IgD-negative memory B cell (primary cell): ENCODE results near the gene DENND1A. TPM values are rescaled to one million over a fixed set of nuclear protein-coding genes. Genes with fewer than 3 reads are reported as not detected.
"Not testable (repeated sequence)": the region's sequence is repeated elsewhere in the genome, so short reads cannot be mapped to it uniquely, and the experiment has no call there.

Experiments
- H3K27ac Mint-ChIP-seq, 3 donors: one replicate each; pipeline ENCODE4 v1.8.0; 2020 to 2022; ENCODE audit warnings: mild to moderate bottlenecking in 3 of 3, mixed read lengths in 3 of 3, moderate library complexity in 1 of 3
- H3K27me3 Mint-ChIP-seq: one replicate; pipeline ENCODE4 v1.8.0; 2021; ENCODE audit warnings: mixed read lengths
- H3K36me3 Mint-ChIP-seq: one replicate; pipeline ENCODE4 v1.8.0; 2020; ENCODE audit warnings: mild to moderate bottlenecking, mixed read lengths
- H3K4me1 Mint-ChIP-seq, 3 donors: one replicate each; pipeline ENCODE4 v1.8.0; 2020 to 2022; ENCODE audit warnings: mixed read lengths in 3 of 3, mild to moderate bottlenecking in 1 of 3
- H3K4me3 Mint-ChIP-seq, 4 donors: one replicate each; pipeline ENCODE4 v1.8.0; 2020 to 2022; ENCODE audit warnings: mild to moderate bottlenecking in 4 of 4, mixed read lengths in 4 of 4, moderate library complexity in 3 of 4
- H3K9me3 Mint-ChIP-seq, 3 donors: one replicate each; pipeline ENCODE4 v1.8.0; 2020 to 2021; ENCODE audit warnings: mixed read lengths in 3 of 3, mild to moderate bottlenecking in 1 of 3
- polyA plus RNA-seq: library from polyadenylated mRNA; unstranded; fragments of 300-500 nt; fragmentation: Illumina TruSeq; gene quantifications from one replicate; pipeline ENCODE4 v1.2.3, GENCODE V29; 2021

The DENND1A gene, protein sequence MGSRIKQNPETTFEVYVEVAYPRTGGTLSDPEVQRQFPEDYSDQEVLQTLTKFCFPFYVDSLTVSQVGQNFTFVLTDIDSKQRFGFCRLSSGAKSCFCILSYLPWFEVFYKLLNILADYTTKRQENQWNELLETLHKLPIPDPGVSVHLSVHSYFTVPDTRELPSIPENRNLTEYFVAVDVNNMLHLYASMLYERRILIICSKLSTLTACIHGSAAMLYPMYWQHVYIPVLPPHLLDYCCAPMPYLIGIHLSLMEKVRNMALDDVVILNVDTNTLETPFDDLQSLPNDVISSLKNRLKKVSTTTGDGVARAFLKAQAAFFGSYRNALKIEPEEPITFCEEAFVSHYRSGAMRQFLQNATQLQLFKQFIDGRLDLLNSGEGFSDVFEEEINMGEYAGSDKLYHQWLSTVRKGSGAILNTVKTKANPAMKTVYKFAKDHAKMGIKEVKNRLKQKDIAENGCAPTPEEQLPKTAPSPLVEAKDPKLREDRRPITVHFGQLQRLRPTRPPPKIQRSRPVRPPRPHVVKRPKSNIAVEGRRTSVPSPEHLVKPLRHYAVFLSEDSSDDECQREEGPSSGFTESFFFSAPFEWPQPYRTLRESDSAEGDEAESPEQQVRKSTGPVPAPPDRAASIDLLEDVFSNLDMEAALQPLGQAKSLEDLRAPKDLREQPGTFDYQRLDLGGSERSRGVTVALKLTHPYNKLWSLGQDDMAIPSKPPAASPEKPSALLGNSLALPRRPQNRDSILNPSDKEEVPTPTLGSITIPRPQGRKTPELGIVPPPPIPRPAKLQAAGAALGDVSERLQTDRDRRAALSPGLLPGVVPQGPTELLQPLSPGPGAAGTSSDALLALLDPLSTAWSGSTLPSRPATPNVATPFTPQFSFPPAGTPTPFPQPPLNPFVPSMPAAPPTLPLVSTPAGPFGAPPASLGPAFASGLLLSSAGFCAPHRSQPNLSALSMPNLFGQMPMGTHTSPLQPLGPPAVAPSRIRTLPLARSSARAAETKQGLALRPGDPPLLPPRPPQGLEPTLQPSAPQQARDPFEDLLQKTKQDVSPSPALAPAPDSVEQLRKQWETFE
- 6.4 TPM for polyA plus RNA-seq

DNA sequence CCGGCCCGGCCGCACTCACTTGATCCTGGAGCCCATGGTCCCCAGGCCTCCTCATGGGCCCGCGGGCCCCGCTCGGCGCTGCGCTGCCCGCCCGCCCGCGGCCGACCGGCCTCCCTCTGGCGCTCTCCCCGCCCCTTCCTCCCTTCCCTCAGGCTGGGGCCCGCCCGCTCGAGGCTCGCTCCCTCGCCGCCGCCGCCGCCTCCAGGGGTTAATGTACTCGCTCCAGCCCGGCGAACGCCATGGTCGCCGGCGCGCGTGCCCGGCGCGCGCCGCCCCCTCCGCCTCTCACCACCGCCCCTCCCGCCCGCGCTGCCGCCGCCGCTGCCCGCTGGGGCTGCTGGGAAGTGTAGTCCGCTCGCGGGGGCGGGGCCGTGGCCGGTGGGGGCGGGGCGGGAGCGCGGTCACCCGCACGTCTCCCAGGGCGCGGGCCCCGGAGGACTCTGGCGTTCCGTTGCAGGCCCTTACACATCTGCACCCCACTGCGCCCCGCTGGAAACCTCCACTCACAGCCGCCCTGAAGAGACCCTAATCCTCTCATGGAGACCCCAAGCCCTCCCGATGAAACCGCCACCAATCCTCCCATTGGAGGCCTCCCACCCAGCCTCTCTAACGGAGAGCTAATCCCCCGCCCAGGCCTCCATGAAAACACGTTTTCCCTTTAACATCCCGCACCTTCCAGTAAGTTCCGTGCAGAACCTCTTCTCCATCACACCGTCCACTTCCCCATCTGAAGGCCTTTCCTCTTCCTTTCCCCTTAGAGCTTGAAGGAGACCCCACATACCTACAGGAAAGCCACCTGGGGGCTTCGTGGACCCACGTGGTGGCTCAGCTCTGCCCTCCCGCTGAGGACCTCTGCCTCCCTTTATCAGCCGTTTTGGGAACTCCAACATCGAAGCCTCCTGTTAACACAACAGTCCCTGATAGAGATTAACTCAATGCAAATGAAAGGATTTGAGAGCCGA lies at the start of gene DENND1A:
Gene DENND1A, minus strand, starts transcription at position 257 of the 962 bp plus-strand sequence. Its CDS starts 221 bp downstream, at position 36.
- Mint-ChIP-seq H3K36me3 (peaks cover 2% of the 10 kb centered on the region), H3K4me3 (peak within 1 kb of the TSS; percentile 85 to 94 (median 88)), H3K9me3 (no peaks in the 10 kb centered on the region), H3K27ac (peak within 1 kb of the TSS; percentile 74 to 96 (median 93)), H3K4me1 (peaks cover 21 to 31% (median 28%) of the 10 kb centered on the region in 3 donors), H3K27me3 (no peaks in the 10 kb centered on the region)

DNA sequence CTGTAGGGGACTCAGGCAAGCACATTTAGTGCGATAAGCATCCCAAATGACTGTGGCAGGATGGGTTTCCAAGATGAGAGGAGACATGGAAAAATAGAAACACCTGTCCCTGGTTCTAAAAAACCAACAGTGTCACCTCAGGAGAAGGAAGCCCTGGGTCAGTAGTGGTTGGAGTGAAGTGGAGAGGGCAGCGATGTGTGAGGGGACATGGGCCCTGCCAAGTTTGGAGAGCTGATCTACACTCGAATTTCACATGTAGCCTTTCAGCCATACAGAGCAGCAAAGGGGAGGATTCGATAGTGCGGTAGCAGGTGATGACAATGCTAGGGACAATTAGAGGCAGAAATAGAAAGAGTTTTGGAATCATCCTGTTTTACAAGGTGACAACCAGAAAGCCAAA lies 49.1 kb upstream of the DENND1A start:
- peaks cover 12% of the 10 kb centered on the region for H3K27me3 Mint-ChIP-seq
- H3K36me3 Mint-ChIP-seq: peaks cover 3% of the 10 kb centered on the region
- H3K27ac Mint-ChIP-seq: peak overlapping the region in 1 of 3 donors; percentile 53
- no peaks in the 10 kb centered on the region for H3K4me1 Mint-ChIP-seq
- peaks cover 2 to 8% (median 6%) of the 10 kb centered on the region in 3 donors for H3K9me3 Mint-ChIP-seq
- H3K4me3 Mint-ChIP-seq: peak overlapping the region in 1 of 4 donors; percentile 63

DNA sequence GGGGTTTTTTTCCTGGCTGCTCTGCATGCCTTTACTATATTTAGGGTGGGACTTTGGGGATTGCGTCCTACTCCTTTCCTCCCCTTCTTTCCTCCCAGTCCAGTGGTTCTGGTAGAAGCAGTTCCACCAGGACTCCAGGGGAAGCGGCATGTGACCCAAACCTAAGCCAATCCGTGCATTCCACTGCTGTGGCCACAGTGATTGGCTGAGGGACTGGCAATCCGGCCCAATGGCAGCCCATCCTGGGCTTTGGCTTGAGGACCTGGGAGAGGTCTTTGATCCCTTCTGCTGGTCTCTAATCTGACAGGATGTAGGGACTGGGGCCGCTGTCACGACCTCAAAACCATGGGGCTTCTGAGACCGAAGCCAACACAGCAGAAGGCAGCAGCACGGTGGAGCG lies 46.7 kb upstream of the DENND1A start:
- not testable (repeated sequence) for H3K9me3 Mint-ChIP-seq, H3K27ac Mint-ChIP-seq, H3K27me3 Mint-ChIP-seq, H3K4me1 Mint-ChIP-seq, H3K4me3 Mint-ChIP-seq, H3K36me3 Mint-ChIP-seq

DNA sequence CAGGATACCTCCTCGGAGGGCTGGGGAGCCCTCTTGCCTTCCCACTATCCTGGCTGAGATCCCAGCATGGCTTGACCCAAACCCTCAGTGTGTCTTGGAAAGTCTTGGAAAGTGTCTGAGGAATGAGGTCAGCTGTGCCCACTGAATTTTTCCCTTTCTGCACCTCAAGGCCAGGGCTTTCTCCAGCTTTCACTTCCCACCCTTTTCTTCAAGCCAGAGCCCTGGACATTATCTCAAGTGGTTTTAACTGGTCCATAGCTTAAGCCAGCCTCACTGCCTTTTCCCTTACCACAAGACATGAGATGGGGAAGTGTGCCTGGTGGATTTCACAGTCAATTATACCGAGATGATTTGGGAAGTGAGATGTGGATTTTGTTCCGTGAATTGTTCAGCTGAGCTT lies 45.9 kb upstream of the DENND1A start:
- Mint-ChIP-seq H3K9me3 (peaks cover 2 to 8% (median 6%) of the 10 kb centered on the region in 3 donors), H3K4me1 (no peaks in the 10 kb centered on the region), H3K4me3 (peak overlapping the region in 1 of 4 donors; percentile 44), H3K27me3 (peaks cover 5% of the 10 kb centered on the region), H3K27ac (no peak overlapping the region), H3K36me3 (peaks cover 3% of the 10 kb centered on the region)

DNA sequence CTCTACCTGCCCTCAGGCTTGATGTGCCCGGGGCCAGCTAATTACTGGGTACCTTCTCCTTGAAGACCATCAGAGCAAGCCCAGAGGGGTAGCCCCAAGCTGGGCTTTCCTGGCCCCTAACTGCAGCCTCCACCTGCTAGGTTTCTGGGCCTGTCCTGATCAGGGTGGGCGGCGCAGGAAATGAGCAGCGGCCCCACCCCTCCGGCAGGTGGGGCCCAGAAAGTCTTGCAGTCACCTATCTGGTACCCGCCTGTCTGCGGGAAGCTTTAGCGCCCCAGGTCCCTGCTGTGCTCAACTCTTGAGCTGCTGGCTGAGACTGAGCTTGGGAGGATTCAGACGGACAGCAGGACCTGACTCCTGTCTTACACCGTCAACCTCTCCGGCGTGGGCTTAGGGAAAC lies 44.5 kb upstream of the DENND1A start:
- peaks cover 3% of the 10 kb centered on the region for H3K36me3 Mint-ChIP-seq
- no peak overlapping the region for H3K4me3 Mint-ChIP-seq
- no peaks in the 10 kb centered on the region for H3K4me1 Mint-ChIP-seq
- peaks cover 3% of the 10 kb centered on the region for H3K27me3 Mint-ChIP-seq
- peaks cover 2 to 6% (median 4%) of the 10 kb centered on the region in 3 donors for H3K9me3 Mint-ChIP-seq
- no peak overlapping the region for H3K27ac Mint-ChIP-seq

DNA sequence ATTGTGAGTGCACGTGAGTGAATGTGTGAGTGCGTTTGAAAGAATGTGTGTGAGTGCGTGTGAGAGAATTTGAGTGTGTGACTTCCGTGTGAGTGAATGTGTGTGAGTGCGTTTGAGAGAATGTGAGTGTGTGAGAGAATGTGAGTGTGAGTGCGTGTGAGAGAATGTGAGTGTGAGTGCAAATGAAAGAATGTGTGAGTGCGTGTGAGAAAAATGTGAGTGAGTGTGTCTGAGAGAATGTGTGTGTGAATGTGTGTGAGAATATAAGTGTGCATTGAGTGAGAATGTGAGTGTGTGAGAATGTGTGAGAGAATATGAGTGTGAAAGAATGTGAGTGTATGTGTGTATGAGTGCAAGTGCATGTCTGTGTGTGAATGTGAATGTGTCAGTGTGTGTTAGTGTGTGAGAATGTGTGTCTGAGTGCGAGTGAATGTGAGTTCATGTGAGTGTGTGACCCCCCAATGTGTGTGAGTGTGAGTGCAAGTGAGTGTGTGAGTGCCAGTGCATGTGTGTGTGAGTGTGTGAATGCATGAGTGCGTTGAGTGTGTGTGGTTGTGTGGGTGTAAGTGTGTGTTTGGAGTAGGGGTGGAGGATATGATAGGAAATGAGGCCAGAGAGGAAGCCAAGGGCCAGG lies 43.8 kb upstream of the DENND1A start:
- Mint-ChIP-seq H3K36me3 (peaks cover 3% of the 10 kb centered on the region), H3K9me3 (no peaks in the 10 kb centered on the region)

DNA sequence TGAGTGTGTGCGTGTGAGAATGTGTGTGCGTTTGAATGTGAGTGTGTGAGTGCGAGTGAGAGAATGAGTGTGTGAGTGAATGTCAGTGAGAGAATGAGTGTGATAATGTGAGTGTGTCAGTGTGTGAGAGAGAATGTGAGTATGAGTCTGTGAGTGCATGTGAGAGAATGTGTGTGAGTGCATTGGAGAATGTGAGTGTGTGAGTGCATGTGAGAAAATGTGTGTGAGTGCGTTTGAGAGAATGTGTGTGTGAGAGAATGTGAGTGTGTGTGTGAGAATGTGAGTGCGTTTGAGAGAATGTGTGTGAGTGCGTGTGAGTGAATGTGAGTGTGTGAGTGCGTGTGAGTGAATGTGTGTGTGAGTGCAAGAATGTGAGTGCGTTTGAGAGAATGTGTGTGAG lies 42.7 kb upstream of the DENND1A start:
- Mint-ChIP-seq H3K36me3 (peaks cover 3% of the 10 kb centered on the region), H3K9me3 (no peaks in the 10 kb centered on the region), H3K27me3 (peaks cover 7% of the 10 kb centered on the region), H3K4me1 (no peaks in the 10 kb centered on the region), H3K4me3 (no peak overlapping the region), H3K27ac (no peak overlapping the region)

More for the DNA sequence above, 43.8 kb upstream of the DENND1A start:
- Mint-ChIP-seq H3K4me1 (no peaks in the 10 kb centered on the region), H3K4me3 (no peak overlapping the region), H3K27me3 (peaks cover 3% of the 10 kb centered on the region), H3K27ac (no peak overlapping the region)

DNA sequence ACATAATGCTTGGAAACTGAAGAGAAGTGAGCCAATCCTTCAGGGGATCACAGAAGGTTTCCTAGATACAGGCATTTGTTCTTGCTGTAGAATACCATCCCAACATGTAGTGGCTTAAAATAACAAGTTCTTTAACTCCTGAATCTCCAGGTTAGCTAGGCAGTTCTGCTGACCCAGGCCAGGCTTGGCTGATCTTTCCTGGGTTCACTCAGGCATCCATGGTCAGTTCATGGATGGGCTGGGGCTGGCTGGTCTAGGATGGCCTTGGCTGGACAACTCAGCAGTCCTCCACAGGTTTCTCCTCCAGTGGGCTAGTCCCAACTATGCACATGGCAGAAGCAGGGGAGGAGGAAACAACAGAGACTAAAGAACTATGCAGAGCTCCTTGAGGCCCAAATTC lies 37.4 kb upstream of the DENND1A start:
- Mint-ChIP-seq H3K4me3 (no peak overlapping the region), H3K4me1 (peaks cover 0 to 8% (median 6%) of the 10 kb centered on the region in 3 donors), H3K9me3 (no peaks in the 10 kb centered on the region), H3K27me3 (peaks cover 21% of the 10 kb centered on the region), H3K36me3 (no peaks in the 10 kb centered on the region), H3K27ac (no peak overlapping the region)

DNA sequence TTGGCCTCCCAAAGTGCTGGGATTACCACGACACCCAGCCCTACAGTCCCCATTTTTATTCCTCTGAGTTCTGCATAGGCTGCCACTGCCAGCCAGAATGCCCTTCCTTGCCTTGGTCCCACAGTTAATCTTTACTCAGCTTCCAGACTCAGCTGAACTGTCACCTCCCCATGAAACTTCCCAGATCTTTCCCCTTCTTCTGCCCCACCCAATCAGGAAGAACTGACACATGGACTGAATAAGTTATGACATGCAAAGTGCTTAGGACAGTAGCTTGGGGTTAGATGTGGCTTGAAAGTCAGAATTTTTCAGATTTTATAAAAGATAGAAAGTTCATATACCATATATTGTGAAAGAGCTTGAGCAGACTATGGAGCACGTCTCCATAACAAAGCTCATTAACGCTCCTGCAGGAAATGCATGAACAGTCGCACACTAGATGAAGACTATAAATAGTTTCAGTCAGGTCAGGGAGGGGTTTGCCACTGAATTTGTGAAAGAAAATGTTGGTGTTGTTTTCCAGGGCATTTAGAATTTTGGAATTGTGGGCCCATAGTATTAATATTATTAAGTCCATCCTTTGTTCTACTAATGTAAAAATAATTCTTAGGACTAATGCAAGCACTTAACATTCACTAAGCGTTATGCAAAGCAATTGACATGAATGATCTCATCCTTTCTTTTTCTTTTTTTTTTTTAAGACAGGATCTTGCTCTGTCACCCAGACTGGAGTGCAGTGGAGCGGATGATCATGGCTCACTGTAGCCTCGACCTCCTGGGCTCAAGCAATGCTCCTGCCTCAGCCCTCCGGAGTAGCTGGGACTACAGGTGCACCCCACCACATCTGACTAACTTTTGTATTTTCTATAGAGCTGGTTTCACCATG lies 36.1 kb upstream of the DENND1A start:
- H3K27me3 Mint-ChIP-seq: peaks cover 21% of the 10 kb centered on the region
- H3K36me3 Mint-ChIP-seq: no peaks in the 10 kb centered on the region
- H3K9me3 Mint-ChIP-seq: no peaks in the 10 kb centered on the region
- no peak overlapping the region for H3K27ac Mint-ChIP-seq
- H3K4me3 Mint-ChIP-seq: peak overlapping the region in 1 of 4 donors; percentile 51
- peaks cover 0 to 8% (median 6%) of the 10 kb centered on the region in 3 donors for H3K4me1 Mint-ChIP-seq

DNA sequence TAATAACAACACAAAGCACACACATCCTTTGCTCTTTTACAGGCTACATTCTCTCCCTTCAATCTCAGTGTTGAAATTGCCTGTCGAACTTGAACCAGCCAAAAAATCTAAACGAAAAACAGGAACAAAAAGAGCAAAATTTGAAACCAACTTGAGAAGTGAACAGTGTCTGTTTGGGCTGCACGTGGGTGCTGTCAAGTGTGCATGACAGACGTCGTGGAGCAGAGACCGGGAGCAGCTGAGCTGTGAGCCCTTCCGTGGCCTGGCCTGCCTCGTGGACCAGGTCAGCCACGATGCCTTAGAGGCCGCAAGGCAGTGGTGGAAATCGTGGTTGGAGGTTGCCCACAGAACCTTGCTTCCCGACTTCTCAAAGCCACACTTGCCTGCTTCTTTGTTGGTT lies 34.8 kb upstream of the DENND1A start:
- peaks cover 19% of the 10 kb centered on the region for H3K27me3 Mint-ChIP-seq
- H3K27ac Mint-ChIP-seq: no peak overlapping the region
- H3K4me3 Mint-ChIP-seq: no peak overlapping the region

DNA sequence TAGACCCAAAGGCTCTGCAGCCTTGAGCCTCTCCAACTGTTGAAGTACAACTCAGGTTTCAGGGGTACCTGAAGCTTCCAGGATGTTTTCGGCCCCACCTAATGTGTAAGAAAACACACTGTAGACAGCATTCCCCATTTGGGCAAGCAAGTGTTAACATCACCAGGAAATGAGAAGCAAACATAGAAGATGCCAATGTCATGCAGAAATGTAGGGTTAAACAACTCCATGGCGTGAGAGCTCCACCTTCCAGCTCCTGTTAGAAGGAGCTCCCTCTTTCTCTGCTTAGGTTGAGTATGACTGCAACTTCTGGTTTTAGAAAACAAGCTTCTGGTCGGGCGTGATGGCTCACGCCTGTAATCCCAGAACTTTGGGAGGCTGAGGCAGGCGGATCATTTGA lies 31.0 kb upstream of the DENND1A start:
- no peak overlapping the region for H3K27ac Mint-ChIP-seq
- no peaks in the 10 kb centered on the region for H3K36me3 Mint-ChIP-seq
- no peaks in the 10 kb centered on the region for H3K9me3 Mint-ChIP-seq
- H3K4me1 Mint-ChIP-seq: peaks cover 0 to 8% (median 6%) of the 10 kb centered on the region in 3 donors
- peaks cover 14% of the 10 kb centered on the region for H3K27me3 Mint-ChIP-seq
- no peak overlapping the region for H3K4me3 Mint-ChIP-seq

More for the DNA sequence above, 34.8 kb upstream of the DENND1A start:
- H3K9me3 Mint-ChIP-seq: no peaks in the 10 kb centered on the region
- H3K36me3 Mint-ChIP-seq: no peaks in the 10 kb centered on the region
- H3K4me1 Mint-ChIP-seq: peaks cover 0 to 8% (median 6%) of the 10 kb centered on the region in 3 donors

DNA sequence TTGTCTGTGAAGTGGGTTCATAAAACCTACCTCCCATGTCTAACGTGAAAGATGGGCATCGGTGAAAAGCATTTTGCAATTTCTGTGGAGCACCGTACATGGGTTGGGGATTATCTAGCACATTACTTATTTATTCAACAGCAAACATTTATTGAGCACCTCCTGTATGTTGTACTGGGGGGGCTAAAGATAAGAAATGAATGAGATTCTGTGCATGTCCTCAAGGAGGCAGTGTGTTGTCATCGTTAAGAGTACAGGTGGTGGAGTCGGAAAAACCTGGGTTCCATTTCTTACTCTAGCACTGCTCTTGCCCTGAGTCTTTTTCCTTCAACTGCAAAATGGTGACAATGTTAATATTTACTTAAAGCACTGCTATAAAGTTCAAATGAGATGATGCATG lies 30.4 kb upstream of the DENND1A start:
- H3K4me3 Mint-ChIP-seq: no peak overlapping the region
- no peaks in the 10 kb centered on the region for H3K36me3 Mint-ChIP-seq
- H3K27me3 Mint-ChIP-seq: peaks cover 8% of the 10 kb centered on the region
- H3K9me3 Mint-ChIP-seq: no peaks in the 10 kb centered on the region
- H3K4me1 Mint-ChIP-seq: peaks cover 2 to 7% (median 6%) of the 10 kb centered on the region in 3 donors
- H3K27ac Mint-ChIP-seq: no peak overlapping the region

DNA sequence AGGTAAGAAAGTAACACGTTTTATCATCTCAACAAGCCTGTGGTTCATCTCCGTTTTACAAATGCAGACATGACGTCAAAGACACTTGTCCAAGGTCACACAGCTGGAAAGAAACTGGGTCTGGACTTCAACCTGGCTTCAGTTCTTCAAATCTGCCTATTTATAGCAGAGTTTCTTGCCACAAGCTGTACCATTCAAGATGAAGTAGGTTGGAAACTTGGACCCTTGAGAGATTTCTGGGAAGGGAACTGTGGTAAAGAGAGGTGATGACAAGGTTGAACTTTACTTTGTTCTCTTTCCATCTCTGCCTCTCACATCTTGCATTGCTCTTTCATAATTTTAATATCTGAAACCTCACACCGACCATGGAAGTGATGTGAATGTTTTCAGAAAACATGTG lies 29.9 kb upstream of the DENND1A start:
- H3K4me1 Mint-ChIP-seq: peaks cover 2 to 4% (median 2%) of the 10 kb centered on the region in 3 donors
- no peaks in the 10 kb centered on the region for H3K9me3 Mint-ChIP-seq
- H3K4me3 Mint-ChIP-seq: no peak overlapping the region
- H3K27me3 Mint-ChIP-seq: peaks cover 6% of the 10 kb centered on the region
- H3K27ac Mint-ChIP-seq: no peak overlapping the region
- no peaks in the 10 kb centered on the region for H3K36me3 Mint-ChIP-seq
